Measurements from ENCODE around the gene S1PR3.

Gene S1PR3

DNA sequence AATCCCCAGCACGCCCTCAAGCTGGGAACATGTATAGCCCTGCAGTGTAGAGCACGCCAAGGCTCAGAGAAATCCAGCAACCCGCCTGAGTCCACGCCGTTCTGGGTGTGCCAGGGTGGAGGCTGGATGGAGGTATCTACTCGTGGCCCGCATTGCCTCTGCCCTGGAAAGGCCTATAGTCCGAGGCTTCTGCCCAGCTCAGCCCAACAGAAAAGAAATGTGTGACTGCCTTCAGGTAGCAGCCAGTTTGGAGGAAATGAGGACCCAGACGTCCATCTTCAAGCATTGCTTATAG is 18.2 kb downstream of the S1PR3 start:
- no peak for DNase-seq (ENCODE audit: low spot score)

DNA sequence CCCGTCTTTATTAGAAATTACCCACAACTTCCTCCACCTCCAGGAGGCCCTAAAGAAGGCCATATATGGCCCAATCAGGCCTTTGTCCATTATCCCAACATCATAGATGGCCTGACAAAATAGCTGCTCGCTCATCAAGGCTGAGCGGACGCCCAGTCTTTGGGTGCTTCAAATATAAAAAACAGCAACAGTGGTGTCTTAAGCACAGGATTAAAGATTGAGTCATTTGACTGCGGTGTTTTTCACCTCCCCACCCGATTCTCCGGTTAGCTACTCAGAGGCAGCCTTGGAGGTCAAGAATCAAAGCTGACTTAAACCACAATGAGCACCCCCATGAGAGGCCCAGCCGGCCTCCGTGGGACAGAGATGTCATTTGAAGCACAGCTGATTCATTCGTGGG is 18.8 kb downstream of the S1PR3 start:
- DNase-seq (ENCODE audit: low spot score): no peak

DNA sequence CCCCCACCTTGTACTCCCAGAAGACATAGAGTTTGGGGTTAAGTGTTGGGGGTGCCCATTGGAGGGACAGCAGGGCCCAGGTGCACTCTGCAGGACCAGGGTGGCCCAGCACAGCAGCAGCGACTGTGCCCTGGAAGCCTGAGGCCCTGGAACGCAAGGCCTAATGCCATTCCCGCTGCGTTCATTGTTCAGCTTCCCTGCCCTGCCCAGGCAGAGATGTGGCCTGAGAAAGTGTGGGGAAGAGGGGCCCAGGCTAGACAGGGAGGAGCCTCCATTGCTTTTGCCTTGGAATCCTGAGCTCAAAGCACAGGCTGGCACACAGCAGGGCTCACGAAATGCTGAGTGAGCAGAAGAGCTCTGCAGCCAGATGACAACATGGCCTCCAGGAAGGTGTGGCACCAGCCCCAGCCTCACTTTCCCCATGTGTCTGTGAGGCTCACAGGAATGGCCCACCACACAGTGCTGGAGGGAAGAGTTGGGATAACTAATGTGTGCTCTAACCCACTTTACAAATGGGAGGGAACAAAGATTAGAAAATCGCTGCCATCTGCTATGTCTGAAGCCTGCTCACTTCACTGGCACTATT is 19.4 kb downstream of the S1PR3 start:
- DNase-seq (ENCODE audit: low spot score): no peak

DNA sequence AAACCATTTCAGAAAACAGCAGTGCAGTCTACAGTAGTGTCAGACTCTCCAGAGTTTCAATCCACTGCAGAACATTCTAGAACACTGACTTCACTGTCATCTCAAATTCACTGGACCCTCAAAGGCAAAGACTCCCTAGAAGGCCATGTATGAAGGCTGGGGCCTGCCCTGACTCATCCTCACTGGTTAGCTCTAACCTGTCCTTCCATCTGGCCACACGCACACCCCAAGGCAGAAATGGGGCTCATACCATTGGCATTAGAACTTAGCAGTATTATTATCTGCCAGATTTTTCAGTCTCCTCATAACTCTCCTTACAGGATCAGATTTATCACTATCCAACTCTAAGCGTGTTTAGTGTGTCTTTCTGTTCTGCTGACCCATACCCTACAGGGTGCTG is 20.4 kb downstream of the S1PR3 start:
- DNase-seq (ENCODE audit: low spot score): no peak

DNA sequence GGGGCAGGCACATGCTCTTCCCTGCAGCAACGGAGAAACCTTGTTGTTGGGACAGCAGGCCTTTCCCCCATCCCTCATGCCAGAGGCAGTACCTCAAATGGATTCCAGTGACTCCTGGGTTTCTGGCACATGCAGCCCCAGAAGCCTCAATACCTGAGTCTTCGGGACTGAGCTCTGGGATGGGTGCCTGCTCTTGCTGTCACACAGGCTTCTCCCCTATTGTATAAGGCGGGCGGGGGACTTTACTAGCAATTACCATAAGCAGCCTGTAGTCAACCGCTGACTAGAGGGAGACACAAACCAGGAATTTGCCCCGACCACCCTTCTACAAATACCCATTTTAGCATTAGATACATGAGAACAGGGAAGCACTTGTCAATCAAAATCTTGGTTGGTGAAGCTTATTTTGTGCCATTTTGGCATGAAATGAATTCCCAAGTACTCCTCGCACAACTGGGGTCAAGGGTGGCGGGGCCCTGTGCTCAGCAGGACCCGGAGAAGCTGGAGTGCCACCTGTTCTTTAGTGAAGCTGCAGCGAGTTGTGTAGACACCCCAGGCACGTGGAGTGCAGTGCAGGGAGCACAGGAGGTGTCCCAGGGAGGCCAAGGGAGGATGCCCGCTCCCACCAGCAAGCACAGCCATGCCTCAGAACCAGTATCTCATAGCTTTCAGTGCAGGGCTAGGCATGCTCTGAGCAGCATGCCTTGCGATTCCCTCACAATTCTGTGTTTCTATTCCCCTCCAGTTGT is 21.2 kb downstream of the S1PR3 start:
- DNase-seq (ENCODE audit: low spot score): no peak

DNA sequence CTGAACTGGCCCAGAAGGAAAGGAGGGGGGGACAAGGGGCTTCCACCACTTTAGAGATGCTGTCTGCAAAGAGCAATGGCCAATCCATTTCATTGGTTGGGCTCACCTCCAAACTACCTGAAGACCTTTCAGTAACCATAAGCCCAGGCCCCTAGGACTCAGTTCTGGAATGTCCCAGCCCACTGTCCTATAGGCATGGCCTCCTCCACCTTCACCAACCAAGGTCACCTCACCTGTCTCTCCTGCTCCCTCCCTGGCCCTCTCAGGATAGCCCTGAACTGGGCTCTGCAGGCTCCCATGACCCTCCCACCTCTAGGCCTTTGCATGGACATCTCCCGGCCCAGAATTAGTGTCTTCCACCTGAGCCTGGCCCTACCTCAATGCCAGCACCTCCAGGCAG is 22.4 kb downstream of the S1PR3 start:
- DNase-seq (ENCODE audit: low spot score): no peak

DNA sequence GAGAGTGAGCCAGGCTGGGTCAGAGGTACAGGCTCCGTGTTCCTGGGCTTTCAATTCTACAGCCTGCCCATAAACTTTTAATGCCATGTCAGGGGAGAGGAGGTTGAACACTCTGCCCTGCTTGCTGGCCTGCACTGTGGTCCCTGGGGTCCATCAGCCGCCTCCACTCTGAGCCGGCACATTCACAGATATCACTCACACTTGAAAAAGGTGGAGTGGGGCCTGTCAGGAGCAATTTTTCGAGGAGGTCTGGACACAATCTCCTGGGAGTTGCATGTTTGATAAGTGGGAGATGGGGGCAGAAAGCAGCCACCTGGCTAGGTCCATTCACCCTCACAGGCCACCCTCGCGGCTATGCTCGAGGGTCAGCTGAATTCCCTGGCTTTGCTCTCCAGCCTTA is 22.9 kb downstream of the S1PR3 start:
- DNase-seq (ENCODE audit: low spot score): no peak

DNA sequence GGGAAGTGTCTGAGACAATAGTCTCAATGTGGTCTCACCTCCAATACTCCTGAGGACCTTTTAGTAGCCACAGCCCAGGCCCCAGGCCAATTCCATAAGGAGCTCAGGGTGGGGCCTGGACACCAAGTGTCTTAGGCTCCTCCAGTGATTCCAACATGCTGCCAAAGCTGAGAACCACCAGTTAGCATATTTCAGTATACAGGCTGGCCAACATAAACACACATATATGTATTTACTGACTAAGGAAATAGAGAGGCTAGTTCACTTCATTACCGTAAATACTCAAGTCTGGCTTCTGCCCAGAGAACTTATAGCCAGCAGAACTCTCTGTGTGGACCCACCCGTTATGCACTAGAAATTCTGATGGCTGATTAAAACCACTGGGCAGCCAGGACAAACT is 24.1 kb downstream of the S1PR3 start:
- no peak for DNase-seq (ENCODE audit: low spot score)

DNA sequence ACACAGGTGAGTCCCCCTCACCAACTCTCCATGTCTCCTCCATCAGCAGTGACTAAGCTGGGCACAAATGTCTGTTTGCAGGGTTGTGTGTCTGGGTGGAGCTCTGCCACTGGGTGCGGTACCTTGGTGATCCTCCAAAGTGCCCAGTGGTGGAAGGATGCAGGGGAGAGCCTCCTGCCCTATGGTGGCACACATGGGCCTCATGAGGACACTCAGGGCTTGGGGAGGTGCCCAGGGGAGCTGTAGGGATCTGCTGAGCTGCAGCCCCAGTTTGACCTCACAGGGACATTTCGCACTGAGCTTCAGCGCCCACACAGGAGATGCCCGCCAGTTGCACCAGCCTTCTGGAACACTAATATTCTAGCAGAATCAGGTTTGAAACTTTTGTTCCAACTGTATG is 29.5 kb downstream of the S1PR3 start:
- no peak for DNase-seq (ENCODE audit: low spot score)

DNA sequence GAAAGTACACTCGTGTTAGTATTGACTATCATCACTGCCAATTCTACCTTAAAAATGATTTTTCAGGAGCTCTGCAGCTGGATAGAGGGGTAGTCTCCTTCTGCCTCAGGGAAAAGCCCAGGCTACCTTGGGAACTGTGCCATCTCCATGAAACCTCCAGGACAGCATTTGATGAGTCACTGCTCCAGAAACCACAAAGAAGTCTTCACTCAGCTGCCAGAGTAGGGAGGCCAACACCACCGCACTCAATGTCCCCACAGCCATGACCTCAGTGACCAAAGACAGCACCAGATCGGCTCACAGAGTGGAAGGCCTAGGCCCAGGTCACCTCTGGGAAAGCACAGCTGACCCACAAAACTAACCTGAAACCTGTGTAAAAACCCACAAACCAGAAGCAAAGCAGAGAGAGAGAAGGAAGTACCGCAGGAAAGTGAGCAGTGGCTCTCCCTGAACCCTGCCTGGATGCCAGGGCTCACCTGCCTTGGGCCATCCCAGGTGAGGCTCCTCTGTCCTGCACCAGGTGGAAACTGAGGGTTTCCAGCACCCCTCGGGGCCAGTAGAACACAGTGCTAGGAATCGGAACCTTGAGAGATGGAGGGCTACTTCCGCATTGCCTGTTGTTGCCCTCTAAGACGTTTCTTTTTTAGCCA is 30.0 kb downstream of the S1PR3 start:
- no peak for DNase-seq (ENCODE audit: low spot score)

DNA sequence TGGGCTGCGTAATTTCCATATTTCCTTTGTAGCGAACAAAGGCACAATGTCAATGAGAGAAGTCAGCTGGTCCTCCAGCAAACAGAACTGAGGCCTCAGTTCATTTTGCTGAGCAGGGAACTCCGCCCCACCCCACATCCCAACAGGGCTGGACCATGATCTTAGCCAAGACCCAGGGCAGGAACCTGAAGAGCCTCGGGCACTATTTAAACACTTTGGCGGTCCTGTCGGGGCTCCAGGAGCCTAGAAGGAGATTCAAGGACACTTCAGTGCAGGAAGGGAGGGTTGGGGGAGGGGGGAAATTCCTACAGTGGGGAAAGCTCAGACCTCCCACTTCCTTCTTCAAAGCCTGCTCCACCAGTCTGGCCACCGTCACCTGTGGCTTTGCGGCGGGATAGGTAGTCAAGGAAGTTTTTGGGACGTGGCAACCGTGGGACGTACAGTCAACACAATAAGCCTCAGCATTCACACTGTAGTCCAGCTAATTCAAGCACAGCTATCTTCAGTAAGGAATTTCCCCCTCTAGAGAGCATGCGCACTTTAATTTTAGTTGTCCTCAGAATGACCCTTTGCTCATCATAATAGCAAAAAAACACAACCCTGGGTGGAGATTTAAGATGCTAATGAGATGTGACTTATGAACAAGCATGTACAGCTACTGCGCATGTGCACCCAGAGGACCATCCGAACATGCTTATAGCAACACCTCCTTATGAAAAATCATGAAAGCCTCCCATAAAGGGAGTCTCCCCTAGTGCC is 30.9 kb downstream of the S1PR3 start:
- DNase-seq (ENCODE audit: low spot score): no peak

DNA sequence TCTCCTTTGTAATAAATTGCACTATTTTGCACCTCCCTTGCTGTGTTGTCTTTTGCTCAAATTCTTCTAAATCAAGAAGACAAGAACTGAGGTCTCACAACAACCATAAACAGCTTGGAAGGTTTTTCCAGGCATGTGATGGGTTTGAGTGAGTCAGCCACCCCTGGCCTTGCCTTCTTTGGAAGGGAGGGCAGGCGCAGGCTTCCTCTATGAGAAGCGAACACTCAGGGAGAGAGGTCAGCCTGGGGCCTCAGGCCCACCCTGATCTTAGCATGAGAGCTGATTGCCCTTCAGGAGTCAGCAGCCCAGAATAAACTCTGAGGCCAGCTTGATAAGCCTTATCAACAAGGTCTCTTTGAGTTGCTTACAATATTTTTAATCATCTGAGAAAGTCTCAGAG is 31.6 kb downstream of the S1PR3 start:
- DNase-seq (ENCODE audit: low spot score): no peak

DNA sequence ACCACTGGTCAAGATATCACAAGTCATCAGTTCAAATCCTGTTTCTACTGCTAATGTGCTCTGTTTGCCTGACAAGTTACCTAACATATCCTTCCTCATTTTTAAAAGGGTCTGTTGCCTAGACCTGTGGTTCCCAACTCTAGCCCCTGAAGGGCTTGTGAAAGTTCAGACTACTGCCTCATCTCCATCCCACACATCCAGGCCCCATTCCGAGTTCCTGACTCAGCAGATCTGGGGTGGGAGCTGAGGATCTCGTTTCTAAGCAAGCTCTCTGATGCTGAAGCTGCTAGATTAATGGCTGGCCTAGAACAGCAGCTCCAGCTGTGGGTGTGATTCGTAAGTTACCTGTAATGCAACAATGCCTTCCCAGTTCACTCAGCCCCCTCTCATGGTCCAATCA is 32.5 kb downstream of the S1PR3 start:
- DNase-seq (ENCODE audit: low spot score): no peak

DNA sequence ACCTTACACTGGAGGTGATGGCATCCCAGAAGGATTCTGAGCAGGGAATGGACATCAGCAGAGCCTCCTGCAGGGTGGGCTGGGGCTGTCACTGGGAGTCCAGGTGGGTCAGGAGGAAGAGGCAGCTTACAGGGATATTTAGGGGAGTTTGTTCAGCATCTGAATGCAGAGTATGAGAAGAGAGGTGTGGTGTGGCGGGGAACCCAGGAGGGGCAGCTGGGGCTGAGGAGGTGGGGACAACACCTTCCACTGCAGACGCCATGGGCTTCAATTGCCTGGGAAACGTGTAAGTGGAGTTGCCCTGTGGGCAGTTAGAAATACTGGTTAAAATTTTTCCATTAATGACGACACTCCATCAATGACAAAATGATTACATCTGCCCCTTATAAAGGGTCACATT is 33.5 kb downstream of the S1PR3 start:
- DNase-seq (ENCODE audit: low spot score): no peak

DNA sequence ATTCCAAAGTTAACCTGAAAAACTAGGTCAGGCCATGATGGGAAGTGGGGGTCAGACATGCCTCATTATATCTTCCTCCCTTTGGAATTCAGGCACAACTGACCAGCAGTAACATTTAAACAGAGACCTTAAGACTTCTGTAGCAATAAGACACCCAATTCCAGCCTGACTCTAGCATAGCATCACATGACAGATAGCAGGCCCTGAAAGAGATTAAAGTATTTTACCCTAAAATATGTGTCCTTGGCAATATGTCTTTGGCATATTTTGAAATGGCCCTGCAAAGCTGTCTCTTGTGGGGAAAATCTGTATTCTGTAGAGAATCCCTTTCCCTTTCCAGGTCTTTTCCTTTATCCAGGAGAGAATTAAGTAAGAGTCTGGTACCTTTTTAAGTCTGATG is 34.3 kb downstream of the S1PR3 start:
- DNase-seq (ENCODE audit: low spot score): no peak

DNA sequence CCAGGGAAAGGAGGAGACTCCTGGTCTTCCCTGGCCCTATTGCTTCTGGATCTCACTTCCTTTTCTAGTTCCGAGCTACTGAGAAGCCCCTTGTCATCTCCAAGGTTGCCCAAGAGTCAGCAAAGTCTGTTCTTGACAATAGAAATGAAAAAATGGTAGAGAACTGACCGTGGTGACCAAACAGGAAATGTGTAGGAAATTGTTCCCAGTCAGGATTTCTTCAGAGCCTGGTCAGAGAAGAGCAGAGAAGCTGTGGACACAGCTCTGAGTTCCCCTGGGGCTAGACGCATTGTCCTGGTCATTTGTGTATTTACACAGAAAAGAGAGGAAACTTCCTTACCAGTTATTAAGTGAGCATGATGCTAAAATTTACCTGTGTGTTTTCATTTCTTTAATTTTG is 35.6 kb downstream of the S1PR3 start:
- DNase-seq (ENCODE audit: low spot score): no peak

DNA sequence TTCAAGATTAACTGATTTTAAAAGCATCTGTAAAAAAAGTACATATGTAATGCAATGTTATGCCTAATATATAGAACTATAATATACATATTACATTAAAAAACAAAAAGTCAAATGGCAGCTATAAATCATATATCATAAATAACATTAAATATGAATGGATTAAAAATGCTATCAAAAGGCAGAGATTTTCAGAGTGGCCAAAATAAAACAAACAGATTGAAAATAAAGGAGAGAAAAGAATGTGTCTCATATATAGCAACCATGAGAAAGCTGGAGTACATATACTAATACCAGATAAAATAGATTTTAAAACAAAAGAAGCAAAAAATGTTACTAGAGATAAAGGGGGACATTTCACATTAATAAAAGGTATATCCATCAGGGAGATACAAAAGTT is 38.5 kb downstream of the S1PR3 start:
- DNase-seq (ENCODE audit: low spot score): no peak

DNA sequence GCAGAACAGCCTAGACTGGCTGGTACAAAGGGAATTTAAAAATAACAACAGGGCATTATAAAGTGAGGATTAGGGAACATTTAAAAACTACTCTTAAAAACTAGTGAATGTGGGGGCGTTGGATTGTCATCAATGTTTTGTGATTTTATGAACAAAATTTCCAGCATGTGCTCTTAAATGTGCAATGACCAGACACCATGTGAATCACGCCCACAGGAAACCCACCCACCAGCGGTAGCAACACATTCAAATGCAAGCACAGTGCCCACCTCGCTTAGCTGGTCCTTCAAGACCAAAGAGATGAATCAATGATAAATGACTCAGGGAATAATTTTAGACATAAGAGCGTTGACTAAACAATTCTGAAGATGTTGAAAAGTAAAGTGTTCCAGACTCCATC is 40.9 kb downstream of the S1PR3 start:
- DNase-seq (ENCODE audit: low spot score): no peak

DNA sequence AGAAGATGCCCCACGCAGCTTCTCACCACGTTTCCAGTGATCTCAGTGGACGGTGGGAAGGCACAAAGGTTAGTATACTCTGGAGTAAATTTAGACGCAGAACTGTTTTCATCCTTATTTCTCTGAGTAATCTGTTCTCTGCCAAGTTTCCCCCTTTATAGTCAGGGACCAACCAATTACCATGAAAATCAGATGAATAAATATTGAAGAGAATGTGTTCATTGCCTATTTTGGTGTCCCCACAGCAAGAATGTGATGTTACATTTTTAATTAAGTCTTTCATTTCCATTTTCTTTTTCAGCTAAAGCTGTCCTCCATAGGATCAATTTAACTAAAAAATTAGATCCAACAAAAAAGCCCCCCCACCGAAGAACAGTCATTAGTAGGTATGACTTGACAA is 41.4 kb downstream of the S1PR3 start:
- no peak for DNase-seq (ENCODE audit: low spot score)

DNA sequence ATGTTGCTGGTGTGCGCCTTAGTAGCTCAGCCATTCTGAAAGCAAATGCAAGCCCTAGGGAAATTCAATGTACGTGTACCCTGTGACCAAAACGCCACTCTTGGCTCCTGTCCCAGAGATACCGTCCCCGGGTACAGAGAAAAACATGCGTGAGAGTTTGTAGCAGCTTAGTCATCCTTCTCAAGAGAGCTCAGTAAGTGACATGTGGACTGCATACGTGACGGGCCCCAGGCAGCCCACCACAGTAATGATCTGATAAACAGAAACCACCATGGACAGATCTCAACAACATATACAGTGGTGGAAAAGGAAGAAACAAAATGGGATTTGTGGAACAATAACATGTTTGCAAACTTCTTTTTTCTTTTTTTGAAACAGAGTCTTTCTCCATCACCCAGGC is 45.1 kb downstream of the S1PR3 start:
- no peak for DNase-seq (ENCODE audit: low spot score)

DNA sequence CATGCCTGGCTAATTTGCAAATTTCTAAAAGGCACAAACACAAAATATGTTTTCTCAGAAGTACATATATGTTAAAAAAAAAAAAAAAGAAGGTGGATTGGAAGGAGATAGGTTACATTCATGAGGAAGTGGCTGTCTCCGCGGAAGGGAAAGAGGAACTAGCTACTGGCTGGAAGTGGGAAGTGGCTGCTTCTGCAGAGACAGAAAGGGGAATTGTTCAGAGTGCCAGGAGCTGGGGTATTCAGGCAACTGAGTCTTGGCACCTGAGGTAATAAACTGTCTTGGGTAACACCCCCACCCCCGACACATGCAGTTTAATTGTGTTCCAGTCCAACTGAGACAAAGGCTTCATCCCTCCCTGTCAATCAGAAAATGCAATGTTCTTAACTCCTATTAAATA is 45.6 kb downstream of the S1PR3 start:
- no peak for DNase-seq (ENCODE audit: low spot score)

DNA sequence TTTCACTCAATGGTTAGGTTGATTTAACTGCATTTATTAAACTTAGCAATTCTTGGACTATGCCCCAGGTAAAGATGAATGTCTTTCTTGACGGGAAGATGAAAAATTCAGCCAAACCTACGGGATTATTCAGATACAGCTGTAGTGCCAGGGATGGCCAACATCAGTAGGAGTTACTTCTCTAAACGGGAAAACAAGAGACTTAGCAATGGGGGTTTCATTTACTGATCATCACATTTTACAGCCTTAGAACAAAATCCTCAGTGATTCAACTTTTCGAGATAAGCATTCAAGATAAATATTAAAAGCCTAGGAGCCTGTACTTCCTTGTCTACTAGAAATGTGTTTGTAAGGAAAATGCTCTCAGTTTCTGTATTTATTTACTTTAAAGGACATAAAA is 46.1 kb downstream of the S1PR3 start:
- no peak for DNase-seq (ENCODE audit: low spot score)

DNA sequence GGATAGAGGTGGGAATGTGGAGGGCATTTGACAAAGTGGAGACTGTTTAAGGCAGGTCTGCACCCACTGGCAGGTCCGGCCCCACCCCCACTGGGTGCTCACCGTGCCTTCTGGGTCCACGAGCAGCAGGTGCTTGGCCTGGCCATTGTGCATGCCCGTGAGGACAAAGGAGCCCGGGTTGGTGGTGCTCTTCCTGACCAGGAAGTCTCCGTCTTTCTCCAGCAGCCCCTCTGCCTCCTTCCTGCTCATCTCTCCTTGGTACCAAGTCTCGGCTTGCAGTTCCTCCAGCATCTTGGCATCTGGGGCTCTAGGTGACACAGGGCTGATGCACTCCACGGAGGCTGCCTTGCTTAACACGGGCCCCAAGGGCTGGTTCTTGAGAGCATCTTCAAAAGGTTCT is 46.6 kb downstream of the S1PR3 start:
- DNase-seq (ENCODE audit: low spot score): no peak

Data from CD4-positive, alpha-beta T cell treated with Interleukin-15 for 4 hours (primary cell).